ENCODE results near the gene MIPEP. TPM values are rescaled to one million over a fixed set of nuclear protein-coding genes. Genes with fewer than 3 reads are reported as not detected.

The MIPEP gene
- total and polyA plus RNA-seq, 4 donors, result 3.6 to 9.1 (median 6.5) TPM

- ATAC-seq (ENCODE audit: low FRiP score) (no peak), DNase-seq (no peak)
- H3K27me3 ChIP-seq (ENCODE audit: control insufficient read depth in 1 of 2, insufficient read depth in 2 of 2, low read length in 1 of 2), result no peaks in the 10 kb centered on the region
- no peak overlapping the region for H3K4me3 ChIP-seq (ENCODE audit: low read length in 2 of 2)
- whole genome bisulfite sequencing, 2 donors, result 88 to 89% methylated on average over 36 of the region's 36 CpGs
- no peaks in the 10 kb centered on the region for H3K4me1 ChIP-seq (ENCODE audit: control insufficient read depth in 1 of 2, insufficient read depth in 2 of 2, low read length in 2 of 2)
- intact Hi-C loops (cut with DNase I), result no loop called here
- no peak overlapping the region for H3K27ac ChIP-seq (ENCODE audit: low read depth in 1 of 2, low read length in 2 of 2)
- peaks cover 0 to 2% of the 10 kb centered on the region in 2 donors for H3K36me3 ChIP-seq (ENCODE audit: control insufficient read depth in 1 of 2, insufficient read depth in 2 of 2, low read length in 1 of 2)
- no peaks in the 10 kb centered on the region for H3K9me3 ChIP-seq (ENCODE audit: control insufficient read depth, low read length)
These were observed 55.2 kb downstream of the MIPEP start for GRCh38 chr13:23833733-23834611.

DNA sequence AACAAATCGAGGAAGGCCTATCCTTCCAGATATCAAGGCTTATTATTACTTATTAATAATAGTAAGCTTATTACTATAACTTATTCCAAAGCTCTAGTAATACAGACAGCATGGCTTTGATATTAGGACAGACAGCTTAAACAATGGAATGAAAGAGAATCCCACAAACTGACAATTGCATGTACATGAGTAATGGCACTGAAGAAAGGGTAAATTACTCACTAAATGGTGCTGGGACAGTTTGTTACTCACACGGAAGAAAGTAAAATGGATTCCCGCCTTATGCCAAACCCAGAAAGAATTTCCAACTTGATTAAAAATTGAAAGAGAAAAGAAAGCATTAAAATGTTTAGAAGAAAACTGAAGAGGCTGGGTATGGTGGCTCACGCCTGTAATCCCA, 60.3 kb downstream of the MIPEP start:
- H3K4me1 ChIP-seq (ENCODE audit: control insufficient read depth in 1 of 2, insufficient read depth in 2 of 2, low read length in 2 of 2), result no peaks in the 10 kb centered on the region
- no peaks in the 10 kb centered on the region for H3K27me3 ChIP-seq (ENCODE audit: control insufficient read depth in 1 of 2, insufficient read depth in 2 of 2, low read length in 1 of 2)
- H3K27ac ChIP-seq (ENCODE audit: low read depth in 1 of 2, low read length in 2 of 2), result no peak overlapping the region
- no peaks in the 10 kb centered on the region for H3K36me3 ChIP-seq (ENCODE audit: control insufficient read depth in 1 of 2, insufficient read depth in 2 of 2, low read length in 1 of 2)
- H3K9me3 ChIP-seq (ENCODE audit: control insufficient read depth, low read length), result no peaks in the 10 kb centered on the region
- DNase-seq, result no peak
- H3K4me3 ChIP-seq (ENCODE audit: low read length in 2 of 2), result no peak overlapping the region
- intact Hi-C loops (cut with DNase I), result no loop called here
- WGBS, 2 donors, result 82 to 91% methylated on average over 4 of the region's 4 CpGs
- no peak for ATAC-seq (ENCODE audit: low FRiP score)

DNA sequence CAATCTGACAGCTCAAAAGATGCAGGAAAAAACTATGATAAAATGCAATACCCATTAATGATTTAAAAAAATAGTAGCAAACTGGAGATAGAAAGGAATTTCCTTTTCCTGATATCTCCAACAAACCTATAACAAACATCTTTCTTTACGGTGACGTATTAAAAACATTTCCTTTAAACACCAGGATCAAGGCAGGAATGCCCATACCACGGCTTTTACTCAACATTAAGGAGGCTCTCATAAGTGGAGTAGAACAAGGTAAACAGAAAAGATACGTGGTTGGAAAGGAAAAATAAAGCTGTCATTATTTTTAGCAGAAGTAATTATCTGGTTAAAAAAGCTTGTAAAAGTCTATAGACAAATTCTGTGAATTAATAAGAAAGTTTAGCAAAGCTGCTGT, 61.1 kb downstream of the MIPEP start:
- no peaks in the 10 kb centered on the region for H3K9me3 ChIP-seq (ENCODE audit: control insufficient read depth, low read length)
- H3K4me3 ChIP-seq (ENCODE audit: low read length in 2 of 2), result no peak overlapping the region
- WGBS, 2 donors, result 91 to 94% methylated on average over 4 of the region's 4 CpGs
- ATAC-seq (ENCODE audit: low FRiP score) (no peak), DNase-seq (no peak)
- H3K4me1 ChIP-seq (ENCODE audit: control insufficient read depth in 1 of 2, insufficient read depth in 2 of 2, low read length in 2 of 2), result no peaks in the 10 kb centered on the region
- no peak overlapping the region for H3K27ac ChIP-seq (ENCODE audit: low read depth in 1 of 2, low read length in 2 of 2)
- intact Hi-C loops (cut with DNase I), result no loop called here
- H3K36me3 ChIP-seq (ENCODE audit: control insufficient read depth in 1 of 2, insufficient read depth in 2 of 2, low read length in 1 of 2), result no peaks in the 10 kb centered on the region
- H3K27me3 ChIP-seq (ENCODE audit: control insufficient read depth in 1 of 2, insufficient read depth in 2 of 2, low read length in 1 of 2), result no peaks in the 10 kb centered on the region

GRCh38 chr13:23825179-23825578, 64.0 kb downstream of the MIPEP start:
- 24 to 31% methylated on average over 2 of the region's 2 CpGs for WGBS, 2 donors
- Histone ChIP-seq H3K4me1 (ENCODE audit: control insufficient read depth in 1 of 2, insufficient read depth in 2 of 2, low read length in 2 of 2) (no peaks in the 10 kb centered on the region), H3K27ac (ENCODE audit: low read depth in 1 of 2, low read length in 2 of 2) (no peak overlapping the region), H3K36me3 (ENCODE audit: control insufficient read depth in 1 of 2, insufficient read depth in 2 of 2, low read length in 1 of 2) (no peaks in the 10 kb centered on the region), H3K9me3 (ENCODE audit: control insufficient read depth, low read length) (no peaks in the 10 kb centered on the region), H3K4me3 (ENCODE audit: low read length in 2 of 2) (no peak overlapping the region), H3K27me3 (ENCODE audit: control insufficient read depth in 1 of 2, insufficient read depth in 2 of 2, low read length in 1 of 2) (no peaks in the 10 kb centered on the region)
- no peak for DNase-seq
- ATAC-seq (ENCODE audit: low FRiP score), result no peak
- intact Hi-C loops (cut with DNase I), result no loop called here

- no peak overlapping the region for H3K27ac ChIP-seq (ENCODE audit: low read depth in 1 of 2, low read length in 2 of 2)
- H3K9me3 ChIP-seq (ENCODE audit: control insufficient read depth, low read length), result no peaks in the 10 kb centered on the region
- ATAC-seq (ENCODE audit: low FRiP score) (no peak), DNase-seq (no peak)
- no peak overlapping the region for H3K4me3 ChIP-seq (ENCODE audit: low read length in 2 of 2)
- 52 to 53% methylated on average over 3 of the region's 3 CpGs for WGBS, 2 donors
- H3K27me3 ChIP-seq (ENCODE audit: control insufficient read depth in 1 of 2, insufficient read depth in 2 of 2, low read length in 1 of 2), result no peaks in the 10 kb centered on the region
- no peaks in the 10 kb centered on the region for H3K36me3 ChIP-seq (ENCODE audit: control insufficient read depth in 1 of 2, insufficient read depth in 2 of 2, low read length in 1 of 2)
- no peaks in the 10 kb centered on the region for H3K4me1 ChIP-seq (ENCODE audit: control insufficient read depth in 1 of 2, insufficient read depth in 2 of 2, low read length in 2 of 2)
- intact Hi-C loops (cut with DNase I), result no loop called here
These were observed 64.8 kb downstream of the MIPEP start for GRCh38 chr13:23824371-23824770.

DNA sequence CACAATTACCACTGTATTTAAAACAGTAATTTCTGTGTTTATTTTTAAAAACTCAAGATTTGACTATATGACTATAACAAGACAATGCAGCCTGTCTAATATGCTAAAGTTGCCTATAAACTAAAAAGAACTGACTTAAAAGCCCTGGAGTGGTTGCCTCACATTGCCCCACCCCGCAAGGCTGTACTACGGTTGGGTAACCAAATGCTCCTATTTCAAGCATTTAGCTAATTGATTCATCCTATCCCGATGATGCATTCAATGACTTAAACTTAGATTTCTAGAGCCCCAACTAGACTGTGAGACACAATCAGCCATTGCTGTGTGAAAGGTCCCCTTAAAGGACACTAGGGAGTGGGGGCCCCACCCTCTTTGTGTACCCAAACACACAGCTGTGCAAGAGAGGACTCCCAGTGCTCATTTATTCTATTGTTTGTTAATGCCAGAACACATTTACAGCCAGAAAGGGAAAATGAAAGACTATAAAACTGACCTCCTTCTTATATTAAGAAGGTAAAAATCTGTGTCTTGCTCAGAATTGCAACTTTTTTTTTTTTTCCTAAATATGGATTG, 66.9 kb downstream of the MIPEP start:
- no peaks in the 10 kb centered on the region for H3K4me1 ChIP-seq (ENCODE audit: control insufficient read depth in 1 of 2, insufficient read depth in 2 of 2, low read length in 2 of 2)
- no peaks in the 10 kb centered on the region for H3K9me3 ChIP-seq (ENCODE audit: control insufficient read depth, low read length)
- H3K27ac ChIP-seq (ENCODE audit: low read depth in 1 of 2, low read length in 2 of 2), result no peak overlapping the region
- WGBS, 2 donors, result 93 to 94% methylated on average over 3 of the region's 3 CpGs
- intact Hi-C loops (cut with DNase I), result no loop called here
- H3K36me3 ChIP-seq (ENCODE audit: control insufficient read depth in 1 of 2, insufficient read depth in 2 of 2, low read length in 1 of 2), result no peaks in the 10 kb centered on the region
- DNase-seq (no peak), ATAC-seq (ENCODE audit: low FRiP score) (no peak)
- H3K4me3 ChIP-seq (ENCODE audit: low read length in 2 of 2), result no peak overlapping the region
- no peaks in the 10 kb centered on the region for H3K27me3 ChIP-seq (ENCODE audit: control insufficient read depth in 1 of 2, insufficient read depth in 2 of 2, low read length in 1 of 2)

GRCh38 chr13:23820530-23820929, 68.7 kb downstream of the MIPEP start:
- H3K4me1 ChIP-seq (ENCODE audit: control insufficient read depth in 1 of 2, insufficient read depth in 2 of 2, low read length in 2 of 2), result no peaks in the 10 kb centered on the region
- no peak overlapping the region for H3K27ac ChIP-seq (ENCODE audit: low read depth in 1 of 2, low read length in 2 of 2)
- H3K27me3 ChIP-seq (ENCODE audit: control insufficient read depth in 1 of 2, insufficient read depth in 2 of 2, low read length in 1 of 2), result no peaks in the 10 kb centered on the region
- ATAC-seq (ENCODE audit: low FRiP score), result no peak
- no peak overlapping the region for H3K4me3 ChIP-seq (ENCODE audit: low read length in 2 of 2)
- WGBS, 2 donors, result 90 to 97% methylated on average over 3 of the region's 3 CpGs
- no peaks in the 10 kb centered on the region for H3K36me3 ChIP-seq (ENCODE audit: control insufficient read depth in 1 of 2, insufficient read depth in 2 of 2, low read length in 1 of 2)
- H3K9me3 ChIP-seq (ENCODE audit: control insufficient read depth, low read length), result no peaks in the 10 kb centered on the region
- DNase-seq, result no peak
- intact Hi-C loops (cut with DNase I), result no loop called here

DNA sequence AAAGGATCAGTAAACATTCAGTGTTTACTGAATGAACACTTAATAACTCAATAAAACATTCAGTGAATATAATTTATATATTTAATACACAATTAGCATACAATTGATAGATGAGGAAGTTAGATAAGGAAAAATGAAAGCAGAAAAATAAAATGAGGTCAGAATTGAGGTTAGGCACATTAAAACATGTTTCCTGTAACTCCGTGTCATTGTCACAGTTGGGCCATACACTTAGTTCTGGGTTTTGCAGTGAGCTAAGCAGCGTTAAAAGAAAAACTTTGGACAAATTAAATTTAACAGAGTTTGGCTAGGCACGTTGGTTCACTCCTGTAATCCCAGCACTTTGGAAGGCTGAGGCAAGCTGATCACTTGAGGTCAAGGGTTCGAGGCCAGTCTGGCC, 71.4 kb downstream of the MIPEP start:
- H3K9me3 ChIP-seq (ENCODE audit: control insufficient read depth, low read length), result no peaks in the 10 kb centered on the region
- intact Hi-C loops (cut with DNase I), result no loop called here
- H3K36me3 ChIP-seq (ENCODE audit: control insufficient read depth in 1 of 2, insufficient read depth in 2 of 2, low read length in 1 of 2), result no peaks in the 10 kb centered on the region
- no peak overlapping the region for H3K4me3 ChIP-seq (ENCODE audit: low read length in 2 of 2)
- H3K4me1 ChIP-seq (ENCODE audit: control insufficient read depth in 1 of 2, insufficient read depth in 2 of 2, low read length in 2 of 2), result no peaks in the 10 kb centered on the region
- H3K27me3 ChIP-seq (ENCODE audit: control insufficient read depth in 1 of 2, insufficient read depth in 2 of 2, low read length in 1 of 2), result no peaks in the 10 kb centered on the region
- H3K27ac ChIP-seq (ENCODE audit: low read depth in 1 of 2, low read length in 2 of 2), result no peak overlapping the region
- 93 to 95% methylated on average over 4 of the region's 4 CpGs for WGBS, 2 donors
- ATAC-seq (ENCODE audit: low FRiP score), result no peak
- no peak for DNase-seq

DNA sequence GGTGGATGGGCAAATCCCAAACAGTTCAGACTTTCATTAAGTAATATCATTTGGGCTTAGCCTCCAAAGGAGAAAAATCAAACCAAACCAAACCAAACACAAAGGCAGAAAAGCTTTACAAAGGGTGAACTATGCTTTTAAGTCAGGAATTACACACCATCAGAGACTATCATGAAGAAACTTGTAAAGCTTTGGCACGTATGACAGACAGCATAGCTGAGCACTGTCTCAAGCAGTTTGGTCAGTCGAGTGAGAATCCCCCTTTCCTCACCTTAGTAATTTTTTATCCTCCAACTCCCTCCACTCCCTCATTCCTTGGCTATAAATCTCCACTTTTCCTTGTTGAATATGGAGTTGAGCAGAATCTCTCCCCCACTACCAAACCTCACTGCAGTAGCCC, 72.1 kb downstream of the MIPEP start:
- no peaks in the 10 kb centered on the region for H3K27me3 ChIP-seq (ENCODE audit: control insufficient read depth in 1 of 2, insufficient read depth in 2 of 2, low read length in 1 of 2)
- intact Hi-C loops (cut with DNase I), result no loop called here

More for the DNA sequence above, 72.1 kb downstream of the MIPEP start:
- 80 to 90% methylated on average over 2 of the region's 2 CpGs for WGBS, 2 donors
- Histone ChIP-seq H3K4me1 (ENCODE audit: control insufficient read depth in 1 of 2, insufficient read depth in 2 of 2, low read length in 2 of 2) (no peaks in the 10 kb centered on the region), H3K36me3 (ENCODE audit: control insufficient read depth in 1 of 2, insufficient read depth in 2 of 2, low read length in 1 of 2) (no peaks in the 10 kb centered on the region), H3K4me3 (ENCODE audit: low read length in 2 of 2) (no peak overlapping the region), H3K9me3 (ENCODE audit: control insufficient read depth, low read length) (no peaks in the 10 kb centered on the region), H3K27ac (ENCODE audit: low read depth in 1 of 2, low read length in 2 of 2) (no peak overlapping the region)
- ATAC-seq (ENCODE audit: low FRiP score) (no peak), DNase-seq (no peak)
